ENCODE results near the gene NTM.

Gene NTM

DNA sequence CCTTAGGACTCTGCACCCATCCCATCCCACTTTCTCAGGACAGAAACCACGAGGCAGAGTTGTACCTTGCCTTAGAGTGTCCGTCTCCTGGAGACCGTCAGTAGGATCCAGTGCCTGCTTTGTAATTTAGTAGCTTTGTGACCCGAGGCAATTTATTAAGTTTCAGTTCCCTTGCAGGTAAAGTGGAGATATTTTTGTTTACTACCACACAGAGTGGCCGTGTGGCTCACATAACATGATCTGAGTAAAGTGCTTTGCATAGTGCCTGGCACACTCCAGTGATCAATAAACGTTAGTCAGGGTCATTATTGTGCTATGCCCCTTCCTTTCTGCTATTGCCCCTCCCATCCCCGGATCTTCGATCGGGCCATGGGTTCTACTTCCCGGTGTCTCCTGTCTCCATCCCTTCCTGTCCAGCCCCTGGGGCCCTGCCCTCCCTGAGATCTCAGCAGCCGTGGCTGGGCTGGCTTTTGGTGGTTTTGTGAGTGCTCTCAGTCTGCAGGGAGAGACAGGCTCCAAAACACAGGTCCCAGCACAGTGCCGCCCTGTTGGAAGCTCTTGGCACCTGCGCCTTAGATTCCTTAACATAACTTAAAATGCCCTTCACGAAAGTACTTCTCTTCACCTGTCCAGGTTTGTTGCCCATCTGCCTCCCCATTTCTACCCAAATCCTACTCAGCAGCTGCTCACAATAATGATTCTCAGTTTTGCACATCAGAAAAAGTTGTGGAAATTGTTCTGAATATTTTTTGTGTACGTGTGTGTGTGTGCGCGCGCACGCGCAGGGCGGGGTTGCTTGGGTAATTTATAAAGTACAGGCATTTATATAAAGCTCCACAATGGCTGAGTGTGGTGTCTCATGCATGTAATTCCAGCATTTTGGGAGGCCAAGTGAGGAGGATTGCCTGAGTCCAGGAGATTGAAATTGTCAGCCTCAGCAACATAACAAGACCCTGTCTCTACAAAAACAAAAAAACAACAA lies 753.7 kb downstream of the NTM start:
- no peak overlapping the region for H3K4me3 ChIP-seq (ENCODE audit: low read depth, low read length)
- TF ChIP-seq, protein P1, sequence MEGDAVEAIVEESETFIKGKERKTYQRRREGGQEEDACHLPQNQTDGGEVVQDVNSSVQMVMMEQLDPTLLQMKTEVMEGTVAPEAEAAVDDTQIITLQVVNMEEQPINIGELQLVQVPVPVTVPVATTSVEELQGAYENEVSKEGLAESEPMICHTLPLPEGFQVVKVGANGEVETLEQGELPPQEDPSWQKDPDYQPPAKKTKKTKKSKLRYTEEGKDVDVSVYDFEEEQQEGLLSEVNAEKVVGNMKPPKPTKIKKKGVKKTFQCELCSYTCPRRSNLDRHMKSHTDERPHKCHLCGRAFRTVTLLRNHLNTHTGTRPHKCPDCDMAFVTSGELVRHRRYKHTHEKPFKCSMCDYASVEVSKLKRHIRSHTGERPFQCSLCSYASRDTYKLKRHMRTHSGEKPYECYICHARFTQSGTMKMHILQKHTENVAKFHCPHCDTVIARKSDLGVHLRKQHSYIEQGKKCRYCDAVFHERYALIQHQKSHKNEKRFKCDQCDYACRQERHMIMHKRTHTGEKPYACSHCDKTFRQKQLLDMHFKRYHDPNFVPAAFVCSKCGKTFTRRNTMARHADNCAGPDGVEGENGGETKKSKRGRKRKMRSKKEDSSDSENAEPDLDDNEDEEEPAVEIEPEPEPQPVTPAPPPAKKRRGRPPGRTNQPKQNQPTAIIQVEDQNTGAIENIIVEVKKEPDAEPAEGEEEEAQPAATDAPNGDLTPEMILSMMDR (IDR thresholded peaks at IDR 0.05; ENCODE audit: insufficient read depth, low read depth, low read length, missing control alignments) = peak; percentile 6
- peak; percentile 48 for DNase-seq (ENCODE audit: low read depth)

GRCh38 chr11:132125988-132126871 lies 755.8 kb downstream of the NTM start:
- DNase-seq (ENCODE audit: low read depth) = peak; percentile 24
- H3K4me3 ChIP-seq (ENCODE audit: low read depth, low read length) = peak overlapping the region; percentile 31
- TF ChIP-seq, protein P1 (IDR thresholded peaks at IDR 0.05; ENCODE audit: insufficient read depth, low read depth, low read length, missing control alignments) = no peak

DNA sequence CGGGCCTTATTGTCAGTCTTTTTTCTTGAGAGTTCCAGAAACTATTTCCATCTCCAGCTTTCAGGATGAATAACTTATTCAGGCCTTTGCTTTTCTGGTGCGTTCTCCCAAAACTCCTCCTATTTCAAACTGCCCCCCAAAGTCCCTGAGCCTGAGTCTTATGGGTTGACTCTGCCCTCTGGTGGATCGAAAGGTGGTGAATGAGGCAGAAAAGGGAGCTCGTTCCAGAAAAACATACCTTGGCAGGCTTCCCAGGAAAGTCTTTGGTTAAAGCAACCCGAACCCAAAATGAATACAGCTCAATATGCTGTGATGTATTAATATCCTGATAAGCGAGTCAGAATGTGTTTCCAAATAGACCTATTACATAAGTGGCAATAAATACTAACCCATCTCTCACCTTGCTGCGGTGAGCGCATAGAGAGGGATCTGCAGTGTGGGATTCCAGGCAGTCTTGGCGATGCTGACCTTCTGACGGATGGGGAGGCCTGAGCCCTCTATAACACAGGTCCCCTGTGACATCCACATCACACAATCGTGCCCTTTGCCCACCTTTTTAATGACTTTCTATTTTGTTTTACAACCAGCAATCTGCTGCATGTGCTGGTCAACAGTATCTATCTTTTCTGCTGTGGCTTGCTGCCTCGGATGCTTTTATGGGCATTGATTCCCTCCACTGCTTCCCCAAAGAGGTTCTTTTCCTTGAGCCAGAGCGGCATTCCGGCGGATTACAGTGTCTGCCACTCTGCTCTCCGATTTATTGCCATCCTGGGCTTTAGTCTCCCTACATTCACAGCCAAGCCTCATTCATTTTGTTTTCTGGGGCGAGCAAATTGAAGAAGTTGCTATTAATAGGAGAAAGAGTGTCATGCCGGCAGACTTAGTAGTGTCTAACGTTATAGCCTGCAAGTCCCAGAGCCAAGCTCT lies 756.8 kb downstream of the NTM start:
- DNase-seq (ENCODE audit: low read depth) = peak; percentile 22
- no peak overlapping the region for H3K4me3 ChIP-seq (ENCODE audit: low read depth, low read length)

GRCh38 chr11:132127900-132128288 lies 757.5 kb downstream of the NTM start:
- TF ChIP-seq, protein P1 (IDR thresholded peaks at IDR 0.05; ENCODE audit: insufficient read depth, low read depth, low read length, missing control alignments) = no peak
- H3K4me3 ChIP-seq (ENCODE audit: low read depth, low read length) = no peak overlapping the region
- no peak for DNase-seq (ENCODE audit: low read depth)

More for the DNA sequence above, 756.8 kb downstream of the NTM start:
- TF ChIP-seq, protein P1 (IDR thresholded peaks at IDR 0.05; ENCODE audit: insufficient read depth, low read depth, low read length, missing control alignments) = peak; percentile 39

GRCh38 chr11:132131047-132131446 lies 760.6 kb downstream of the NTM start:
- no peak for DNase-seq (ENCODE audit: low read depth)
- H3K4me3 ChIP-seq (ENCODE audit: low read depth, low read length) = no peak overlapping the region
- TF ChIP-seq, protein P1 (IDR thresholded peaks at IDR 0.05; ENCODE audit: insufficient read depth, low read depth, low read length, missing control alignments) = no peak

DNA sequence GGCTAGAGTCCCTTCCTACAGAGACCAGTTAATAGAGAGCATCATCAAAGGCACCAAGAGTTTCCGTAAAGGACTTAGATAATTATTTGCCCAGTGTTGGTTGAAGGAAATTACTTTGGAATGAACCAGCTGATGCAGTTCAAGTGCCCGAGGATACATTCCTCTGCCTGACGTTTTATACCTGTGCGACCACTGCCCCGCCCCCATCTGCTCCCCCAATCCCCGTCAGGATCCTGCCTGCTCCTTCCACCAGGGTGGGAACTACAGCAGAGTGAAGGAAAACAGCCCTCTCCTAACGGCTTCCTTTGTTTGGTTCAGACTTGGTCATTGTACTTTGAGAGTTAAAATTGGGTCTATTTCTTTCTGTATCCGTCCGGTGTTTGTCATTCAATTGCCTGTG lies 761.5 kb downstream of the NTM start:
- TF ChIP-seq, protein P1 (IDR thresholded peaks at IDR 0.05; ENCODE audit: insufficient read depth, low read depth, low read length, missing control alignments) = no peak
- DNase-seq (ENCODE audit: low read depth) = no peak
- H3K4me3 ChIP-seq (ENCODE audit: low read depth, low read length) = no peak overlapping the region

All from GM12865 (cell line).